ENCODE measurements around the gene TSPAN5.

DNA sequence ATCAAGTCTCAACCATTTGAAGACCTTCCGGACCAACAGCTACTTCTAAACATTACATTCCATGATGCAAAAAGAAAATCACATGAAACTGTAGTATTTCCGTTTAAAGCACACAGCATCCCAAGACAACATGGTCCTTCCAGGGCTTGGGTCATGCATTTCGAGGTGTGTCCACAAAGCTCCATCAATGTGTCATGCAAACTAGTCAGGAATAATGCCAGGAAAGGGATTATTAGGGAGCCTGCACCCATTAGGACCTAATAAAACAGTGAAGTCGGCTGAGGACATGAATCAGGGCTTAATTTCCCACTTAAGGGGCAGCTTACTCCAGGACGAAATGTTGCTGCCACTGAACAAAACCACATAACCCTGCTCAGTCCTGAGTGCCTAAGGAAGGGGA lies 177.9 kb downstream of the TSPAN5 start:
- TF ChIP-seq POLR2AphosphoS5 (IDR thresholded peaks at IDR 0.05) (no peak), CTCF (IDR thresholded peaks at IDR 0.05 in 8 of 11, conservative IDR thresholded peaks at IDR 0.05 in 3 of 11) (no peak)
